HepG2 (cell line): ENCODE measurements around the gene LAMA1. TPM values are rescaled to one million over a fixed set of nuclear protein-coding genes. Genes with fewer than 3 reads are reported as not detected.

Experiments used
- ATAC-seq: fragments of 200-7000 bp; cut with Tn5 transposase; 3 replicates; pipeline ENCODE4 v1.9.1; 2020; ENCODE audit warnings: mild to moderate bottlenecking, moderate library complexity
- BruUV-seq: library from RNA; stranded (reverse); fragments of 400-500 nt; replicated peaks from 2 replicates; lab custom pipeline; 2021; lab: Mats Ljungman, UMichigan
- CTCF ChIA-PET: fragments of 300-600 bp; formaldehyde crosslinking; extraction: SDS; loops from one replicate; lab custom pipeline; 2021; ENCODE audit warnings: low total read pairs, inconsistent platforms, low intra/inter-chr PET ratio; lab: Yijun Ruan, JAX
- POLR2A ChIA-PET: fragments of 350-600 bp; sonication (Branson Sonifier 250); formaldehyde crosslinking; loops from one replicate; lab custom pipeline; 2020; ENCODE audit warnings: antibody characterized with exemption, inconsistent platforms; lab: Yijun Ruan, JAX
- DNase-seq: peaks from one replicate; pipeline ENCODE4 v3.0.0-alpha.2; 2015; ENCODE audit warnings: low spot score
- FAIRE-seq: peaks from 3 replicates; lab custom pipeline; 2011; peaks lifted over from hg19 to GRCh38; lab: Jason Lieb, UNC
- H2AFZ ChIP-seq: one replicate; pipeline ENCODE4 v1.6.1; 2011; ENCODE audit warnings: low read length, inconsistent platforms
- H3K27ac ChIP-seq: fragments of 300-600 bp; 3 replicates; pipeline ENCODE4 v1.8.0; 2011; ENCODE audit warnings: mixed run types, mild to moderate bottlenecking, mixed read lengths, low read length, inconsistent platforms; ENCODE audit not compliant: insufficient read depth; ENCODE audit errors: extremely low read length
- H3K27me3 ChIP-seq, 2 experiments: fragments of 200-600 bp in 1 of 2; 2 replicates in 1 of 2; 3 replicates in 1 of 2; pipeline versions ENCODE4 v1.6.0 to v1.8.0; 2011; ENCODE audit warnings: low read length in 2 of 2, mild to moderate bottlenecking in 2 of 2, moderate library complexity in 2 of 2, inconsistent platforms in 1 of 2; ENCODE audit not compliant: insufficient read depth in 2 of 2, control insufficient read depth in 1 of 2
- H3K36me3 ChIP-seq, 2 experiments: fragments of 200-600 bp in 1 of 2; replicated peaks in 1 of 2; 2 replicates in 1 of 2; 3 replicates in 1 of 2; pipeline versions ENCODE4 v1.5.1 to v1.8.0; 2011; ENCODE audit warnings: low read length in 2 of 2, inconsistent platforms in 1 of 2; ENCODE audit not compliant: insufficient read depth in 2 of 2, control insufficient read depth in 1 of 2
- H3K4me1 ChIP-seq: 2 replicates; pipeline ENCODE4 v1.5.1; 2012; ENCODE audit warnings: low read length, inconsistent platforms; ENCODE audit not compliant: insufficient read depth
- H3K4me2 ChIP-seq: 2 replicates; pipeline ENCODE4 v1.6.0; 2011; ENCODE audit warnings: low read depth, low read length, inconsistent platforms
- H3K4me3 ChIP-seq, 3 experiments: fragments of 200-600 bp in 1 of 3; sonication (generic), shearing (Covaris generic) in 1 of 3; replicated peaks in 1 of 3; 2 replicates each; pipeline ENCODE4 v1.5.1; 2011 to 2016; ENCODE audit warnings: low read length in 3 of 3, inconsistent platforms in 2 of 3, low read depth in 2 of 3, mild to moderate bottlenecking in 2 of 3, control low read depth in 1 of 3, mixed read lengths in 1 of 3; ENCODE audit not compliant: insufficient read depth in 1 of 3
- H3K79me2 ChIP-seq: one replicate; pipeline ENCODE4 v1.6.1; 2011; ENCODE audit warnings: low read length, inconsistent platforms; ENCODE audit not compliant: insufficient read depth
- H3K9ac ChIP-seq: 2 replicates; pipeline ENCODE4 v1.6.0; 2011; ENCODE audit warnings: mild to moderate bottlenecking, low read depth, low read length, inconsistent platforms; ENCODE audit not compliant: insufficient read depth
- H3K9me3 ChIP-seq: 2 replicates; pipeline ENCODE4 v1.5.1; 2012; ENCODE audit warnings: mild to moderate bottlenecking, low read length
- H4K20me1 ChIP-seq: 2 replicates; pipeline ENCODE4 v1.6.0; 2011; ENCODE audit warnings: inconsistent platforms, mild to moderate bottlenecking, low read length, moderate library complexity; ENCODE audit not compliant: insufficient read depth
- PHF20 ChIP-seq: sonication (generic); formaldehyde crosslinking; IDR thresholded peaks from 2 replicates; pipeline ENCODE4 v1.5.0; 2020; ENCODE audit warnings: mild to moderate bottlenecking, missing genetic modification reagents
- RELA ChIP-seq: sonication (generic); formaldehyde crosslinking; IDR thresholded peaks from 2 replicates; pipeline ENCODE4 v1.4.0; 2020; ENCODE audit warnings: missing genetic modification reagents
- ZNF362 ChIP-seq: sonication (generic); formaldehyde crosslinking; IDR thresholded peaks from 2 replicates; pipeline ENCODE4 v1.4.0; 2020; ENCODE audit warnings: missing genetic modification reagents, mild to moderate bottlenecking, borderline replicate concordance
- ZNF672 ChIP-seq: sonication (generic); formaldehyde crosslinking; IDR thresholded peaks from 2 replicates; pipeline ENCODE4 v1.8.1; 2022; ENCODE audit warnings: missing genetic modification reagents
- ZNF816 ChIP-seq: sonication (generic); formaldehyde crosslinking; IDR thresholded peaks from 2 replicates; pipeline ENCODE4 v1.8.0; 2022; ENCODE audit warnings: missing genetic modification reagents, mild to moderate bottlenecking, borderline replicate concordance
- ZNF883 ChIP-seq: sonication (generic); formaldehyde crosslinking; IDR thresholded peaks from 2 replicates; pipeline ENCODE4 v1.5.1; 2020; ENCODE audit warnings: mild to moderate bottlenecking, missing genetic modification reagents; ENCODE audit errors: not compliant biosample characterization
- WGBS: methylation state at CpG from one replicate; pipeline ENCODE4 v1.1.6; 2017; ENCODE audit warnings: low lambda C conversion rate; 5-methylcytosine and 5-hydroxymethylcytosine counted together
- in situ Hi-C: cut with HindIII; loops from 2 replicates; pipeline ENCODE4 v1.10.0; 2017; ENCODE audit warnings: low pct_unique_long_range_greater_than_20kb; ENCODE audit not compliant: extremely low pct_ligation_motif_present
- intact Hi-C: fragments of 100-400 bp; cut with micrococcal nuclease; formaldehyde crosslinking; loops from one replicate; pipeline ENCODE4 v1.10.0; 2022; ENCODE audit not compliant: unreplicated experiment
- polyA plus RNA-seq, 8 experiments: library from polyadenylated mRNA; depleted of rRNA in 3 of 8; stranded (reverse) in 7 of 8; unstranded in 1 of 8; fragments of >200 nt; fragmentation: Illumina TruSeq in 4 of 8; extraction: Trizol in 4 of 8; gene quantifications; 2 replicates each; pipeline versions ENCODE4 v1.2.1 to v1.2.3, GENCODE V29; 2011 to 2016; ENCODE audit warnings: low read depth in 4 of 8, missing spikeins in 1 of 8, mixed read lengths in 1 of 8; ENCODE audit not compliant: insufficient read depth in 1 of 8
- total RNA-seq, 5 experiments: library from RNA; depleted of rRNA; stranded (reverse); fragments of >200 nt; fragmentation: Illumina TruSeq; extraction: Trizol; gene quantifications; 2 replicates each; pipeline ENCODE4 v1.2.3, GENCODE V29; 2016; ENCODE audit warnings: low read depth in 1 of 5
- TF ChIP-seq, protein P1 (sequence below): sonication (generic); formaldehyde crosslinking; IDR thresholded peaks from 2 replicates; pipeline ENCODE4 v1.5.0; 2020; ENCODE audit warnings: mild to moderate bottlenecking, missing genetic modification reagents, moderate library complexity
- TF ChIP-seq, protein P2 (sequence below): sonication (generic); formaldehyde crosslinking; IDR thresholded peaks from 2 replicates; pipeline ENCODE4 v1.4.0; 2020; ENCODE audit warnings: missing genetic modification reagents

Gene LAMA1
- total and polyA plus RNA-seq, 2 of the 13 experiments (the other 11 are each of a cell fraction or from before 2014, with no cell fraction given), result 0.05 to 0.44 TPM

DNA sequence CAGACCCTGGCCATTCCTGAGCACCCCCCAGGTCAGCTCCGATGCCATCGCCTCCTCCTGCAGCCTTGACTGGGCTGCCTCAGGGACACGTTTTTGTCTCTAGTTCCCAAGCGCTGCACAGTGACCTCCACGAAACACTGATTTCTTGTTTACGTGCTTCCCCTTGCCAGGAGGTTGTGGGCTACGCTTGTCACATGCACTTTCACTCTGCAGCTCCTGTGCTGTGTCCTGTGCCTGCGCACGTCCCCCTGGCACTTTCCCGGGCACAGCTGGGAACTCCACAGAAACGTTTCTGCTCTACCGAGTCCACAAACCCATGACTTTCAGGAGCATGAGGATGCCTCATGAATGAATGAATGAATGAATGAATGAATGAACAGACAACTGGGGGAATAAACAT lies 160.6 kb downstream of the LAMA1 start (continued):
- TF ChIP-seq, protein P1, sequence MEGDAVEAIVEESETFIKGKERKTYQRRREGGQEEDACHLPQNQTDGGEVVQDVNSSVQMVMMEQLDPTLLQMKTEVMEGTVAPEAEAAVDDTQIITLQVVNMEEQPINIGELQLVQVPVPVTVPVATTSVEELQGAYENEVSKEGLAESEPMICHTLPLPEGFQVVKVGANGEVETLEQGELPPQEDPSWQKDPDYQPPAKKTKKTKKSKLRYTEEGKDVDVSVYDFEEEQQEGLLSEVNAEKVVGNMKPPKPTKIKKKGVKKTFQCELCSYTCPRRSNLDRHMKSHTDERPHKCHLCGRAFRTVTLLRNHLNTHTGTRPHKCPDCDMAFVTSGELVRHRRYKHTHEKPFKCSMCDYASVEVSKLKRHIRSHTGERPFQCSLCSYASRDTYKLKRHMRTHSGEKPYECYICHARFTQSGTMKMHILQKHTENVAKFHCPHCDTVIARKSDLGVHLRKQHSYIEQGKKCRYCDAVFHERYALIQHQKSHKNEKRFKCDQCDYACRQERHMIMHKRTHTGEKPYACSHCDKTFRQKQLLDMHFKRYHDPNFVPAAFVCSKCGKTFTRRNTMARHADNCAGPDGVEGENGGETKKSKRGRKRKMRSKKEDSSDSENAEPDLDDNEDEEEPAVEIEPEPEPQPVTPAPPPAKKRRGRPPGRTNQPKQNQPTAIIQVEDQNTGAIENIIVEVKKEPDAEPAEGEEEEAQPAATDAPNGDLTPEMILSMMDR (CRISPR knock-in tag), result no peak
- TF ChIP-seq ZNF672 (no peak), ZNF816 (no peak), ZNF883 (CRISPR knock-in tag) (no peak), RELA (CRISPR knock-in tag) (no peak), PHF20 (CRISPR knock-in tag) (no peak)
- TF ChIP-seq, protein P2, sequence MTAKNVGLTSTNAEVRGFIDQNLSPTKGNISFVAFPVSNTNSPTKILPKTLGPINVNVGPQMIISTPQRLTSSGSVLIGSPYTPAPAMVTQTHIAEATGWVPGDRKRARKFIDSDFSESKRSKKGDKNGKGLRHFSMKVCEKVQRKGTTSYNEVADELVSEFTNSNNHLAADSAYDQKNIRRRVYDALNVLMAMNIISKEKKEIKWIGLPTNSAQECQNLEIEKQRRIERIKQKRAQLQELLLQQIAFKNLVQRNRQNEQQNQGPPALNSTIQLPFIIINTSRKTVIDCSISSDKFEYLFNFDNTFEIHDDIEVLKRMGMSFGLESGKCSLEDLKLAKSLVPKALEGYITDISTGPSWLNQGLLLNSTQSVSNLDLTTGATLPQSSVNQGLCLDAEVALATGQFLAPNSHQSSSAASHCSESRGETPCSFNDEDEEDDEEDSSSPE, result no peak

GRCh38 chr18:6956495-6956894 lies 161.1 kb downstream of the LAMA1 start:
- Histone ChIP-seq H3K4me3 (no peak overlapping the region), H3K36me3 (no peaks in the 10 kb centered on the region), H3K4me2 (no peak overlapping the region), H3K27ac (no peak overlapping the region), H3K4me1 (peaks cover 16% of the 10 kb centered on the region), H3K79me2 (no peaks in the 10 kb centered on the region), H3K9me3 (no peaks in the 10 kb centered on the region), H3K27me3 (0 out of 5 replicates have a peak, but pooled peaks cover 0 to 8% of the 10 kb centered on the region in 2 experiments), H3K9ac (no peak overlapping the region), H4K20me1 (no peaks in the 10 kb centered on the region), H2AFZ (no peak overlapping the region)
- in situ Hi-C loops (no loop called here), intact Hi-C loops (no loop called here)
- TF ChIP-seq ZNF362 (CRISPR knock-in tag), result no peak
- ChIA-PET CTCF (no interaction called here), POLR2A (no interaction called here)
- DNase-seq (no peak), ATAC-seq (no peak), FAIRE-seq (no peak)
- 65% methylated on average over 5 of the region's 5 CpGs for WGBS
- BruUV-seq, result no TSS peak
